Natural killer cell treated with Interleukin-12 subunit alpha and Interleukin-12 subunit beta and Interleukin-15 and Interleukin-18, amount 100 ng/mL, for 72 hours (primary cell): Measurements from ENCODE around the gene TSSK2. TPM values are rescaled to one million over a fixed set of nuclear protein-coding genes. Genes with fewer than 3 reads are reported as not detected.

Source experiments
- ATAC-seq, 2 donors: fragments of 150-1000 bp; cut with Tn5 transposase in 1 of 2; sonication (Bioruptor Pico), chemical (Tn5 transposase) in 1 of 2; 2 replicates each; pipeline ENCODE4 v1.10.0; 2021
- DNase-seq: peaks from one replicate; pipeline ENCODE4 v3.0.0; 2022; ENCODE audit warnings: low spot score
- H3K27ac Mint-ChIP-seq, 2 donors: 1 replicate in 1 of 2; 2 replicates in 1 of 2; pipeline ENCODE4 v1.8.0; 2022; ENCODE audit warnings: mixed read lengths in 2 of 2, mild to moderate bottlenecking in 1 of 2, moderate library complexity in 1 of 2
- H3K27me3 Mint-ChIP-seq, 2 donors: 1 replicate in 1 of 2; 2 replicates in 1 of 2; pipeline ENCODE4 v1.8.0; 2022; ENCODE audit warnings: mixed read lengths in 2 of 2
- H3K36me3 Mint-ChIP-seq: one replicate; pipeline ENCODE4 v1.8.0; 2022; ENCODE audit warnings: mixed read lengths
- H3K4me1 Mint-ChIP-seq, 2 donors: 1 replicate in 1 of 2; 2 replicates in 1 of 2; pipeline ENCODE4 v1.8.0; 2022; ENCODE audit warnings: low read depth in 2 of 2, mixed read lengths in 2 of 2, mild to moderate bottlenecking in 1 of 2
- H3K4me3 Mint-ChIP-seq: one replicate; pipeline ENCODE4 v1.8.0; 2022; ENCODE audit warnings: mixed read lengths
- H3K9me3 Mint-ChIP-seq: 2 replicates; pipeline ENCODE4 v1.8.0; 2022; ENCODE audit warnings: mixed read lengths
- total RNA-seq, 2 donors: library from RNA; stranded (reverse); gene quantifications; one replicate each; pipeline ENCODE4 v1.2.3, GENCODE V29; 2022

The TSSK2 gene
- total RNA-seq, 2 donors from 2014 or later, result 0.39 TPM; not detected in 1

DNA sequence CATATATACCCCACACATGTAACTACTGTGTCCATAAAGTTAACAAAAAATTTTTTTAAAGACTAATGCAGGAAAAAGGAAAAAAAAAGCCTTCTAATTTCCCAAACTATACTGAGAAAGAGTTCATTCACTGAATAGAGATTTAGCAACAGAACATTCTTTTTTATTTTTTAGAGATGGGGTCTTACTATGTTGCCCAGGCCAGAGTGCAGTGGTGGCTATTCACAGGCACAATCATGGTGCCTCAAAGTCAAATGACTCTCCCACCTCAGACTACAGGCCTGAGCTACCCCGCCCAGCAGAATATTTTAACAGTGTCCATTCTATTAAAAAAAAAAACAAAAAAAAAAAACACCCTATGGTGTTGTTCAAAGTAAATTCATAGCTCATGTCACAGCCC is 34.6 kb upstream of the TSSK2 start:
- no peak overlapping the region for H3K4me3 Mint-ChIP-seq
- DNase-seq (no peak), ATAC-seq (no peak)
- no peaks in the 10 kb centered on the region for H3K9me3 Mint-ChIP-seq
- H3K27ac Mint-ChIP-seq, result peak overlapping the region in 1 of 2 donors; percentile 33
- no peaks in the 10 kb centered on the region for H3K36me3 Mint-ChIP-seq
- H3K4me1 Mint-ChIP-seq, result peaks cover 17 to 28% of the 10 kb centered on the region in 2 donors
- no peaks in the 10 kb centered on the region for H3K27me3 Mint-ChIP-seq

DNA sequence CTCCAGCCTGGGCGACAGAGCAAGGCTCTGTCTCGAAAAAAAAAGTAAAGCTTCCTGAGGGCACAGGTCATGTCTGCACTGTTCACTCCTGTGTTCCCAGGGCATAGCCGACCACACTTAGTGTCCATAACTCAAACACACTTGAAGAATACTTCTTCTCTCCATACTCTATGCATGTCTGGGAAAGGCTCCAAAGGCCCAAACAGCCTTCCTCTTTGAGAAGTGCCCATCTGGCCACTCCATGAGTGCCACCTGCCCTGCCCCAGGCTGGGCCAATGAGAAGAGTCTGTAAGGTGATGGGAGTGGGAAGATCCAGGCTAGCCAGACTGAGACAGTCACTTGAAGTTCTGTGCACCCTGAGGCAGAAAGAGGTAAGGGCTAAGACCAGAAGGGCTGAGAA is 33.6 kb upstream of the TSSK2 start:
- no peak for ATAC-seq
- H3K27ac Mint-ChIP-seq, result peak overlapping the region in 1 of 2 donors; percentile 49
- DNase-seq, result no peak
- peaks cover 15 to 31% of the 10 kb centered on the region in 2 donors for H3K4me1 Mint-ChIP-seq
- no peak overlapping the region for H3K4me3 Mint-ChIP-seq
- no peaks in the 10 kb centered on the region for H3K27me3 Mint-ChIP-seq
- H3K9me3 Mint-ChIP-seq, result no peaks in the 10 kb centered on the region
- no peaks in the 10 kb centered on the region for H3K36me3 Mint-ChIP-seq

DNA sequence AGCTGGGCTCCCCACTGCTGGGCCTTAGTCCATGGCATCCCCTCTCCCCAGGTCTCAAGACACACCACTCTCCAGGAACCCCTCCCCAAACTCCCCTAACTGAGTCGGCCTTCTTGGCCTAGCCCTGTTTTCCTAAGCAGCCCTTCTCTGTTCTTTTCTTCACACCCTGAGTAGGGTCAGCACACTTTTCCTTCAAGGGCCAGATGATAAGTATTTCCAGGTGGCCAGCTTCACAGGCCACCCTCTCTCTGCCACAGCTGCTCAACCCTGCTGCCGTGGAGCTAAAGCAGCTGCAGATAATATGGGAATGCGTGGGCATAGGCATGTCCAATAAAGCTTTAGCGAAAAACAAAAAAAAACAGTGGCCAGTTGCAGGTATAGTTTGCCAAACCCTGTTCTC is 33.0 kb upstream of the TSSK2 start:
- DNase-seq (no peak), ATAC-seq (no peak)
- Mint-ChIP-seq H3K9me3 (no peaks in the 10 kb centered on the region), H3K36me3 (no peaks in the 10 kb centered on the region), H3K4me3 (no peak overlapping the region), H3K27ac (peak overlapping the region in 1 of 2 donors; percentile 49), H3K27me3 (no peaks in the 10 kb centered on the region), H3K4me1 (peaks cover 11 to 30% of the 10 kb centered on the region in 2 donors)

DNA sequence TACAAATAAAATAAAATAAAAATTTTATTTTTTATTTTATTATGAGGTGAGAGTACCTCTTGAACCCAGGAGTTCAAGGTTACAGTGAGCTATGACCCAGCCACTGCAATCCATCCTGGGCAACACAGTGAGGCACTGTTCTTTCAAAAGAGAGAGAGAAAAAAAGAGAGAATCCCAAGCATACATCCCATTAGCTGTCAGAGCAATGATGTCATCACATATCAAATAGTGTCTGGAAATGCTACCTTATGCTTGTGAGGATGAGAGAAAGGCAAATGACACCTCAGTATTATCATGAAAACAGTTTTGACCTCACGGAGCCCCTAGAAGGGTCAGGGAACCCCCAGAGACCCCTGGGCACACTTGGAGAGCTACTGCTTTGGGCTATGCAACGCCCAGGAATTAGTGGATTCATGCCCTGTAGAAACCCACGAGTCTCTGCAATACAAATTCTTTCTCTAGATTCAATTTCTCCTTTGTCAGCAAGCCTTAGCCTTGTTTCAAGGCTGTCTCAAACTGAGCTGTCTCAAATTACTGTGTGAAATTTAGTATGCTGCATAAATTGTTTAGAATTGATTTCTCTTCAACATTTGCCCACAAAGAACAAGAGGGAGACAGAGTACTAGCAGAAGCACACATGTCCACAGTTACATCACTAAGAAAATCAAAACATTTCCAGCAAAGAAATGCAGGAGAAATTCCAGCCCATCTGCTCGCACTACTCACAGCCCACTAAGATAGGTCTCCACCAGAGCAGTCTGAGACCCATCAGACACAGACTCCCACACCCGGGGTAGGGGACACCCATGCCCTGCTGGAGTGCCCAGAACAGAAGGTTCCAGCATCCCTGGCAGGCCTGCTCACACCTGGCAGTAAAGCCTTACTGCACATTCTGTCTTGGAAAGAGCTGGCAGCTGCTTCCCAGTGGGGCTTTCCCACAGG is 27.0 kb upstream of the TSSK2 start:
- Mint-ChIP-seq H3K4me1 (peaks cover 34 to 37% of the 10 kb centered on the region in 2 donors), H3K27ac (peak overlapping the region in 1 of 2 donors; percentile 21)
- no peak for DNase-seq

DNA sequence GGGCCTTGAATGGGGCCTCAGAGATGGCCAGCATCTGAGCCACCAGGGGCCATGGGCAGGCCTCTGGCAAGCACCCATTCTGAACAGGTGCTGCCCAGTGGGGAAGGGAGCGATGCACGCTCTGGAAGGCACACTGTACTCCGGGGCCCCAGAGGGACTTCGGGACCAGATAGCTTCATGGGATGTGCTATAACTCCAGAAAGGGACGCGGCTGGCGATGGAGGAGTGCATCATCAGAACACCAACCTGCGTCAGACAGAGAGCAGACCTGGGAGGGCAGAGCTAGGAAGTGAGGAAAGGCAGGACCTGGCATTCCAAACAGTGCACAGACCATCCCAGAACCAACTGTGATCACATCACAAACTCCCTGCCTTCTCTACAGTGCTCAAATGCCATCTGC is 25.7 kb upstream of the TSSK2 start:
- Mint-ChIP-seq H3K27ac (no peak overlapping the region), H3K4me1 (peaks cover 42 to 44% of the 10 kb centered on the region in 2 donors), H3K4me3 (no peak overlapping the region), H3K9me3 (no peaks in the 10 kb centered on the region), H3K36me3 (no peaks in the 10 kb centered on the region), H3K27me3 (no peaks in the 10 kb centered on the region)
- DNase-seq (no peak), ATAC-seq (no peak)

More for the DNA sequence above, 27.0 kb upstream of the TSSK2 start:
- Mint-ChIP-seq H3K4me3 (no peak overlapping the region), H3K36me3 (no peaks in the 10 kb centered on the region), H3K27me3 (no peaks in the 10 kb centered on the region), H3K9me3 (no peaks in the 10 kb centered on the region)
- no peak for ATAC-seq

DNA sequence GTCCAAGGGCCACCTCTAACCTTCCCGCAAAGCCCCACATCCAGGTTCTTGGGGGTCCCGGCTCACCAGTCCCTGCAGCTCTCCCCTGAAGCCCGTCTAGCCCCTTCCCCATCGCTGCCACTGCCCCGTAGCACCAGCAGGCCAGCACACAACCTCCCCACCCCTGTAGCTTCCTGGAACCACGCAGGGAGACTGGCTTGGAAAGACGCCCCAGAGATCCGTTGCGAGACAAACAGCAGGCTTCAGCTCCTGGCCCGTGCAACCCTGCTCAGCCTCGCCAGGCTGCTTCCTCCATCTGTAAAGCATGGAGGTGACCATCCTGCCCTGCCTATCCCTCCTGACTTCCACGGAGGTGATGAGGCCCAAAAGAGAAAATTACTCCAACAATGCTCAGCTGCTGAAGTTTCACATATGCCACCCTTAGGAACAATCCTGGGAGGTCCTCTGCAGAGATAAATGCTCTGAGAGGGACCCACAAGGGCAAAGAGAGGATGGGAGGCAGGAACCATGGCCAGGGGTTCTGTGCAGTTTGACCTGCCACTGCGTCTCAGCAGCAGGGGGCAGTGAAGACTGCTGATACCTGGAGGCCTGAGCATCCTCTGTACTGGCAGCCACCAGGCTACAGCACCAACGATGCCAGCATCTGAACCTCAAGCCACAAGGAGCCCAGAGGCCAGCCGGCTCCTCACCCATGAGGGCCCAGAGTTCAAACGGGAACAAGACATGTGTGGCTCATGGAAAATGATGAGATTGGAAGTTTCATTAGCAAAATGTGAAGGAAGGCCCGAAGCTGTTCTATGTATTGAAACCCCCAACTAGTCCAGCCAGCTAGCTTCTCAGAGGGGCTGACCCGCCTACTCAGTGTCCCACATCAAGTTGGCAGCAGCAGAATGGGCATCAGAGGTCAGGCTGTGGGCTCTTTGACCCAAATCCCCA is 25.0 kb upstream of the TSSK2 start:
- Mint-ChIP-seq H3K4me3 (no peak overlapping the region), H3K4me1 (peaks cover 45 to 47% of the 10 kb centered on the region in 2 donors)
- ATAC-seq, result peak in 1 of 2 donors; percentile 50

DNA sequence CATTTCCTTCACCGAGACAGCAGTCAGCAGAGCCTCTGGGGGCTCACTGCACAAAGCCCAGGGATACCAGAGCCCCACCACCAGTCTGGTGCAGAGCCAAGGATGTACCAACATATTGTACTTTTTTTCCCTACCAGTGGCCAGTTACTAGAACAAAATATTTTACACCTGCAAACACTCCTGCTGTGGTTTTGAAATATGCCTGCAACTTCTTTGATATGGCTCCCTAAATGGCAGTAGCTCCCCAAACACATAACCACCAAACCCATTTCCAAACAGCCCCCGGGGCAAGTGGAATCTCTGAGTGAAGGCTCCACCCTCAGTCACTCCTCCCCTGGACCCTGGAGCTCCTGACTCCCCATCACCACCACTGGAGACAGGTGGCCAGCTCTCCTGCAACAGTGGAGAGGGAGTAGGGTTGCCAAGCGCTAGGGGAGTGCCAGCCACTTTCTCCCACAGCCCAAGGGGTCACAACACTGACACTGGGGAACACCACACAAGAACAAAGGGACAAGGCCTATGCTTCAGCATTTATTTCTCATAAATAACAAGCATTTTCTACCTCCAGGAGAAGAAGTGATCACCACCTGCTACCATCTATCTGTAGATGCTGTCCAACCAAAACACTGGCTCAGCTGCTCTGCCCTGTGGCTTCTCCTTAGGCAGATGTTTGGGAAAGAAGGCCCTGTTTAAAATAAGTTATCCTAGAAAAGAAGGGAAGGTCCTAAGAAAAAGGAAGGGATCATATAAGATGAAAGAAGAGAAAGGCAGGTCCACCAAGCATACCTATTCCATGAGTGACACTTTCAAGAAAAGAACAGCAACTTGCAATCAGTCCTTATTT is 24.0 kb upstream of the TSSK2 start:
- Mint-ChIP-seq H3K27me3 (no peaks in the 10 kb centered on the region), H3K4me3 (no peak overlapping the region), H3K36me3 (no peaks in the 10 kb centered on the region), H3K4me1 (peaks cover 46 to 52% of the 10 kb centered on the region in 2 donors), H3K27ac (peak overlapping the region; percentile 67 to 88), H3K9me3 (no peaks in the 10 kb centered on the region)
- no peak for DNase-seq
- no peak for ATAC-seq

More for the DNA sequence above, 25.0 kb upstream of the TSSK2 start:
- Mint-ChIP-seq H3K27me3 (no peaks in the 10 kb centered on the region), H3K9me3 (no peaks in the 10 kb centered on the region), H3K27ac (peak overlapping the region; percentile 67 to 71), H3K36me3 (no peaks in the 10 kb centered on the region)
- DNase-seq, result no peak

DNA sequence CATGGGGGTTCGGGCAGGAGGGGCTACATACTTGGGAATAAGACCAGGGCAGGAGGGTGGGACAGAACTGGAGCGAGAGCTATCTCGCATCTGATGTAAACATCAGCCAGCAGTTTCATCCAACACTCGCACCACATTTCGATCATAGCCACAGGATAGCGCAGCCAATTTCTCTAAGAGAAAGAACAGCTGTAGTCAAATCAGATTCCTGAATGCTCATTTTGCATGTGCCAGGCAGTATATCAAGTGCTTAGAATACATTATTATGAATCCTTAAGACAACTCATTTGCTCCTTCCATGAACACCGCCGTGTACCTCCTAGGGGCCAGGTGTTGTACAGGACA is 23.4 kb upstream of the TSSK2 start:
- Mint-ChIP-seq H3K36me3 (no peaks in the 10 kb centered on the region), H3K27me3 (no peaks in the 10 kb centered on the region), H3K4me1 (peaks cover 46 to 52% of the 10 kb centered on the region in 2 donors), H3K9me3 (no peaks in the 10 kb centered on the region), H3K27ac (peak overlapping the region; percentile 67 to 88), H3K4me3 (no peak overlapping the region)
- no peak for DNase-seq
- no peak for ATAC-seq

DNA sequence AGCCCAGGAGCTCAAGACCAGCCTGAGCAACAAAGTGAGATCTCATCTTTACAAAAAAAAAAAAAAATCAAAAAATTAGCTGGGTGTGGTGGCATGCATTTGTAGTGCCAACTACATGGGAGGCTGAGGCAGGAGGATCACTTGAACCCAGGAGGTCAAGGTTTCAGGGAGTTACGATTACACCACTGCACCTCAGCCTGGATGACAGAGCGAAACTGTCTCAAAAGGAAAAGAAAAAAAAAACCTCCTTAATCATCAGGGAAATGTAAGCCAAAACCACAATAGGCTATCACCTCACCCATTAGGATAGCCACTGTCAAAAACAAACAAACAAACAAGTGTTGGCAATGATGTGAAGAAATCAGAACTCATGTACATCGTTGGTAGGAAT is 22.3 kb upstream of the TSSK2 start:
- Mint-ChIP-seq H3K4me1 (peaks cover 44 to 52% of the 10 kb centered on the region in 2 donors), H3K27ac (peak overlapping the region; percentile 67 to 88), H3K36me3 (no peaks in the 10 kb centered on the region), H3K4me3 (peak overlapping the region; percentile 68), H3K27me3 (no peaks in the 10 kb centered on the region), H3K9me3 (no peaks in the 10 kb centered on the region)
- ATAC-seq (no peak), DNase-seq (no peak)

DNA sequence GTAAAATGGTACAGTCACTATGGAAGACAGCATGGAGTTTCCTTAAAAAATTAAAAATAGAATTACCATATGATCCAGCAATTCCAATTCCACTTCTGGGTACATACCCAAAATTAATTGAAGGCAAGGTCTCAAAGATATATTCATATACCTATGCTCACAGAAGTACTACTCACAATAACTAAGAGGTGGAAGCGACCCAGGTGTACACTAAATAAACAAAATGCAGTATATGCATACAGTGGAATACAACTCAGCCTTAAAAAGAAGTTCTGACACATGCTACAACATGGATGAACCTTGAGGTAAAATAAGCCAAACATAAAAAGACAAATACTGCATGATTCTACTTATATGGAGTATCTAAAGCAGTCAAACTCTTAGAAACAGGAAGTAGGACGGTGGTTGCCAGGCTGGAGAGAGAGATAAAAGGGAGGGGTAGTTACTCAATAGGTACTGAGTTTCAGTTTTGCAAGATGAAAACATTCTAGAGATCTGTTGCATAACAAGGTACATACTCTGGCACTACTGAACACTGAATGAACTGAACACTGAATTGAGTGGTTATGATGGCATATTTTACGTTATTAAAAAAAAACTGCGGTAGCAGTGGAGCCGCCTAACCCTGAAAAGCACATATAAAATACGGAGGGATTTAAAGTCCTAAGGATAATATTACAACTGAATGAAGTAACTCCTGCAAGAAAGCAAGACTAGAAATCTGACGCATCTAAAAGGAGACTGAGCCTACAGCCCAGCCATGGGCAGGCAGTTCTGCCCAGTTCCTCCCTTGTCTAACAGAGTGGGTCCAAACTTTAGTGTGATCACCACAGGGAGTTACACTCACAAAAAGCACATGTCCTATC is 21.7 kb upstream of the TSSK2 start:
- Mint-ChIP-seq H3K27ac (peak overlapping the region; percentile 67 to 88), H3K27me3 (no peaks in the 10 kb centered on the region), H3K36me3 (no peaks in the 10 kb centered on the region), H3K4me1 (peaks cover 44 to 52% of the 10 kb centered on the region in 2 donors), H3K9me3 (no peaks in the 10 kb centered on the region), H3K4me3 (peak overlapping the region; percentile 68)
- ATAC-seq (peak; percentile 91 to 92), DNase-seq (no peak)

DNA sequence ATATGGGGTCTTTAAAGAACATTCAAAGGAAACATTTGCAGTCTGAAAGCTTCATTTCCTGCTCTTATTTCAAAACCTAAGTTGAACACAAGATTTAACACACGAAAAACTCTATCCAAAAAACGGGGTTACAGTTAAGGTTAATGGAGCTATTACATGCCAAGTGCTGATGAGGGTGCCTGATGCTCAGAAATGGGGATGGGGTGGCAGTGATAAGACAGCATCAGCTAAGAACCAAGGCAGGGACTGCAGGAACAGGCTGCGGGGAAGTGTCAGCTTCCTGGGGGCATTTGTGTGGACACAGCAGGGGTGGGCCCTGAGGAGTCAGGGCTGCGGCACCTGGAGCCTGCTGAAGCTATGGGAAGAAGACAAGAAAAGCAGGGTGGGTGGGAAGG is 21.0 kb upstream of the TSSK2 start:
- Mint-ChIP-seq H3K9me3 (no peaks in the 10 kb centered on the region), H3K36me3 (no peaks in the 10 kb centered on the region), H3K4me3 (peak overlapping the region; percentile 68), H3K27ac (peak overlapping the region; percentile 67 to 88), H3K27me3 (no peaks in the 10 kb centered on the region), H3K4me1 (peaks cover 49 to 57% of the 10 kb centered on the region in 2 donors)
- DNase-seq, result peak; percentile 31
- no peak for ATAC-seq

DNA sequence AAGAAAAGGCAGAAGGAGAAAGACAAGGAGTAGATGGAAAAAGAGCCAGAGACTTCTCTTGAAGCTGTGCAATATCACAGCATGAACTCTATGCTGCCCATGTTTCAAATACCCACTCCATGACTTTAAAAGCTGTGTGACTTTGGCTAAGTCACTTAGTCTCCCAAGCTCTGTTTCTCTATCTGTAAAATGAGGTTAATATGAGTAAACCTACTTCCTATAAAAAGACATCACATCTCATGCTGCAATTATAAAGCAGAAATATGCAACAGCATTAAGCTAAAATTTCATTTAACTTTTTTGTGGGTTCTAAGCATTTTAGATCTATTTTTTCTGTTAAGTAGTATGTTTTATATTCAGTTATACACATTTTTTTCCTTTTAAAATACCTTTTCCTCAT is 20.5 kb upstream of the TSSK2 start:
- Mint-ChIP-seq H3K36me3 (no peaks in the 10 kb centered on the region), H3K4me3 (no peak overlapping the region), H3K27ac (peak overlapping the region; percentile 51 to 58), H3K9me3 (no peaks in the 10 kb centered on the region), H3K27me3 (no peaks in the 10 kb centered on the region), H3K4me1 (peaks cover 55 to 61% of the 10 kb centered on the region in 2 donors)
- ATAC-seq, result no peak
- DNase-seq, result no peak
